C4-2B (cell line): Measurements from ENCODE around the gene GOLGB1.

Experiments
- ZFX ChIP-seq: fragments of 450-650 bp; IDR thresholded peaks from 2 replicates; pipeline ENCODE4 v1.6.1; 2017
- TF ChIP-seq, protein P1 (sequence below): fragments of 450-650 bp; conservative IDR thresholded peaks from 2 replicates; pipeline ENCODE4 v1.5.1; 2017; ENCODE audit warnings: mild to moderate bottlenecking

DNA sequence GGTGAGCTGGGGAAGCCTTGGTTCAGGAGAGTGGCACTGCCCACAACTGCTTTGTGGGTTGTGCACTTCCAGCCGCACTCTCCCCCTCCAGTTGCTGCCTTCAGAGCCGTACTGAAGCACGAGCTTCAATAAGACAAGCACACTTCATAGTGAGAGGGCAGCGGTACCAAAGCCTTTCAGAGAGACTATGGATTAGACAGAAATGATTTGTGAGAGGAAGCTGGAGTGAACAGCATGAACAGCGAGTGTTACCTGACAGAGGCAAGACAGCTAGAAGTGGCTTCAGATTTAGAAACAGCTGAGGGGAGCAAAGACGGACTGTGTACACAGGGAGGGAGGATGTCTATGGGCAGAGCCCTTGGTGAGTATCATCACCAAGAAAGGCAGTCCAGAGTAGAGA, 119.9 kb downstream of the GOLGB1 start:
- TF ChIP-seq, protein P1, sequence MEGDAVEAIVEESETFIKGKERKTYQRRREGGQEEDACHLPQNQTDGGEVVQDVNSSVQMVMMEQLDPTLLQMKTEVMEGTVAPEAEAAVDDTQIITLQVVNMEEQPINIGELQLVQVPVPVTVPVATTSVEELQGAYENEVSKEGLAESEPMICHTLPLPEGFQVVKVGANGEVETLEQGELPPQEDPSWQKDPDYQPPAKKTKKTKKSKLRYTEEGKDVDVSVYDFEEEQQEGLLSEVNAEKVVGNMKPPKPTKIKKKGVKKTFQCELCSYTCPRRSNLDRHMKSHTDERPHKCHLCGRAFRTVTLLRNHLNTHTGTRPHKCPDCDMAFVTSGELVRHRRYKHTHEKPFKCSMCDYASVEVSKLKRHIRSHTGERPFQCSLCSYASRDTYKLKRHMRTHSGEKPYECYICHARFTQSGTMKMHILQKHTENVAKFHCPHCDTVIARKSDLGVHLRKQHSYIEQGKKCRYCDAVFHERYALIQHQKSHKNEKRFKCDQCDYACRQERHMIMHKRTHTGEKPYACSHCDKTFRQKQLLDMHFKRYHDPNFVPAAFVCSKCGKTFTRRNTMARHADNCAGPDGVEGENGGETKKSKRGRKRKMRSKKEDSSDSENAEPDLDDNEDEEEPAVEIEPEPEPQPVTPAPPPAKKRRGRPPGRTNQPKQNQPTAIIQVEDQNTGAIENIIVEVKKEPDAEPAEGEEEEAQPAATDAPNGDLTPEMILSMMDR, result no peak
- TF ChIP-seq ZFX, result no peak
